Measurements from ENCODE around the gene CCL28.
"Not testable (repeated sequence)": the region's sequence is repeated elsewhere in the genome, so short reads cannot be mapped to it uniquely, and the experiment has no call there.

CCL28 gene

GRCh38 chr5:43416803-43417394, 4.7 kb upstream of the CCL28 start:
- H3K4me3 Mint-ChIP-seq, result no peak overlapping the region
- no peaks in the 10 kb centered on the region for H3K9me3 Mint-ChIP-seq
- no peak for ATAC-seq
- DNase-seq, result no peak
- H3K27me3 Mint-ChIP-seq, result no peaks in the 10 kb centered on the region
- peaks cover under 1% of the 10 kb centered on the region for H3K4me1 Mint-ChIP-seq
- no peak overlapping the region for H3K27ac Mint-ChIP-seq

- no peak for ATAC-seq
Measured at GRCh38 chr5:43415935-43416802, 4.0 kb upstream of the CCL28 start.

GRCh38 chr5:43413966-43414365, 1.8 kb upstream of the CCL28 start:
- ATAC-seq, result no peak
- H3K27me3 Mint-ChIP-seq, result no peaks in the 10 kb centered on the region
- H3K4me1 Mint-ChIP-seq, result no peaks in the 10 kb centered on the region
- H3K27ac Mint-ChIP-seq, result no peak overlapping the region
- H3K9me3 Mint-ChIP-seq, result no peaks in the 10 kb centered on the region
- no peak for DNase-seq
- H3K4me3 Mint-ChIP-seq, result no peak overlapping the region

More at GRCh38 chr5:43415935-43416802, 4.0 kb upstream of the CCL28 start:
- Mint-ChIP-seq H3K27me3 (no peaks in the 10 kb centered on the region), H3K9me3 (no peaks in the 10 kb centered on the region), H3K4me1 (no peaks in the 10 kb centered on the region), H3K27ac (no peak overlapping the region), H3K4me3 (no peak overlapping the region)
- no peak for DNase-seq

- Mint-ChIP-seq H3K4me1 (no peaks in the 10 kb centered on the region), H3K27ac (no peak overlapping the region), H3K27me3 (no peaks in the 10 kb centered on the region), H3K9me3 (no peaks in the 10 kb centered on the region), H3K4me3 (no peak overlapping the region)
- no peak for ATAC-seq
- DNase-seq, result no peak
Measured at GRCh38 chr5:43412644-43413043, 453 bp upstream of the CCL28 start.

GRCh38 chr5:43411495-43411894, 696 bp downstream of the CCL28 start:
- H3K4me1 Mint-ChIP-seq, result no peaks in the 10 kb centered on the region
- peaks cover 4 to 9% of the 10 kb centered on the region in 2 donors for H3K9me3 Mint-ChIP-seq
- no peak for DNase-seq
- no peak overlapping the region for H3K27ac Mint-ChIP-seq
- no peak overlapping the region for H3K4me3 Mint-ChIP-seq
- ATAC-seq, result no peak
- H3K27me3 Mint-ChIP-seq, result no peaks in the 10 kb centered on the region

- Mint-ChIP-seq H3K9me3 (peaks cover 8 to 15% of the 10 kb centered on the region in 2 donors), H3K4me1 (no peaks in the 10 kb centered on the region), H3K4me3 (no peak overlapping the region), H3K27me3 (no peaks in the 10 kb centered on the region), H3K27ac (no peak overlapping the region)
- ATAC-seq (no peak), DNase-seq (no peak)
Measured at GRCh38 chr5:43410414-43410813, 1.8 kb downstream of the CCL28 start.

GRCh38 chr5:43409809-43410271, 2.4 kb downstream of the CCL28 start:
- H3K4me3 Mint-ChIP-seq, result no peak overlapping the region
- DNase-seq (no peak), ATAC-seq (no peak)
- peaks cover 13 to 21% of the 10 kb centered on the region in 2 donors for H3K9me3 Mint-ChIP-seq
- H3K27me3 Mint-ChIP-seq, result no peaks in the 10 kb centered on the region
- H3K4me1 Mint-ChIP-seq, result no peaks in the 10 kb centered on the region
- no peak overlapping the region for H3K27ac Mint-ChIP-seq

- not testable (repeated sequence) for H3K27me3 Mint-ChIP-seq, ATAC-seq, H3K27ac Mint-ChIP-seq, H3K4me3 Mint-ChIP-seq, DNase-seq
- H3K4me1 Mint-ChIP-seq, result peaks cover 15% of the 10 kb centered on the region
- peaks cover 18 to 45% of the 10 kb centered on the region in 2 donors for H3K9me3 Mint-ChIP-seq
Measured at GRCh38 chr5:43402524-43403066, 9.6 kb downstream of the CCL28 start.

- H3K4me1 Mint-ChIP-seq, result peaks cover 19% of the 10 kb centered on the region
- ATAC-seq, result no peak
- no peaks in the 10 kb centered on the region for H3K27me3 Mint-ChIP-seq
- no peak overlapping the region for H3K4me3 Mint-ChIP-seq
- H3K27ac Mint-ChIP-seq, result no peak overlapping the region
- no peak for DNase-seq
- H3K9me3 Mint-ChIP-seq, result peaks cover 18 to 39% of the 10 kb centered on the region in 2 donors
Measured at GRCh38 chr5:43401827-43402226, 10.4 kb downstream of the CCL28 start.

- H3K27ac Mint-ChIP-seq, result no peak overlapping the region
Measured at GRCh38 chr5:43400082-43400481, 12.1 kb downstream of the CCL28 start.

GRCh38 chr5:43396762-43397304, 15.4 kb downstream of the CCL28 start:
- ATAC-seq, result peak; percentile 100
- Mint-ChIP-seq H3K9me3 (no peaks in the 10 kb centered on the region), H3K4me1 (peaks cover 49% of the 10 kb centered on the region), H3K27me3 (no peaks in the 10 kb centered on the region), H3K4me3 (peak overlapping the region; percentile 93 to 96), H3K27ac (peak overlapping the region; percentile 97)
- DNase-seq, result peak; percentile 70 to 76

More at GRCh38 chr5:43400082-43400481, 12.1 kb downstream of the CCL28 start:
- ATAC-seq, result no peak
- no peak for DNase-seq
- Mint-ChIP-seq H3K27me3 (no peaks in the 10 kb centered on the region), H3K4me3 (no peak overlapping the region), H3K9me3 (peaks cover 7 to 26% of the 10 kb centered on the region in 2 donors), H3K4me1 (peaks cover 31% of the 10 kb centered on the region)

GRCh38 chr5:43390471-43390870, 21.7 kb downstream of the CCL28 start:
- Mint-ChIP-seq H3K9me3 (no peaks in the 10 kb centered on the region), H3K27me3 (no peaks in the 10 kb centered on the region), H3K27ac (no peak overlapping the region), H3K4me1 (peaks cover 27% of the 10 kb centered on the region), H3K4me3 (no peak overlapping the region)
- ATAC-seq (no peak), DNase-seq (no peak)

GRCh38 chr5:43389679-43390329, 22.4 kb downstream of the CCL28 start:
- ATAC-seq (peak; percentile 79), DNase-seq (peak; percentile 42 to 43)
- Mint-ChIP-seq H3K27ac (no peak overlapping the region), H3K4me3 (no peak overlapping the region), H3K4me1 (peaks cover 26% of the 10 kb centered on the region), H3K27me3 (no peaks in the 10 kb centered on the region), H3K9me3 (no peaks in the 10 kb centered on the region)

- ATAC-seq, result peak; percentile 23
- H3K9me3 Mint-ChIP-seq, result no peaks in the 10 kb centered on the region
- DNase-seq, result no peak
- peaks cover 13% of the 10 kb centered on the region for H3K4me1 Mint-ChIP-seq
- no peak overlapping the region for H3K27ac Mint-ChIP-seq
- H3K4me3 Mint-ChIP-seq, result no peak overlapping the region
- H3K27me3 Mint-ChIP-seq, result no peaks in the 10 kb centered on the region
Measured at GRCh38 chr5:43386960-43387362, 25.2 kb downstream of the CCL28 start.

GRCh38 chr5:43376496-43377140, 35.6 kb downstream of the CCL28 start:
- no peak overlapping the region for H3K27ac Mint-ChIP-seq
- H3K9me3 Mint-ChIP-seq, result no peaks in the 10 kb centered on the region
- no peak for DNase-seq
- H3K4me1 Mint-ChIP-seq, result no peaks in the 10 kb centered on the region
- H3K27me3 Mint-ChIP-seq, result no peaks in the 10 kb centered on the region
- H3K4me3 Mint-ChIP-seq, result no peak overlapping the region
- no peak for ATAC-seq
